Activated CD4-positive, CD25-positive, alpha-beta regulatory T cell (primary cell): ENCODE data around the gene KCNAB2.
"Not testable (repeated sequence)": the region's sequence is repeated elsewhere in the genome, so short reads cannot be mapped to it uniquely, and the experiment has no call there.

ENCODE experiments used
- DNase-seq, 4 experiments: peaks; one replicate each; lab custom pipeline; 2025; lab: John Stamatoyannopoulos, UW

KCNAB2 gene

GRCh38 chr1:6010554-6010953 lies 35.1 kb upstream of the KCNAB2 start:
- no peak for DNase-seq

GRCh38 chr1:6011161-6011945 lies 34.3 kb upstream of the KCNAB2 start:
- DNase-seq = no peak

- DNase-seq = no peak
Observed at GRCh38 chr1:6011946-6012258, 33.8 kb upstream of the KCNAB2 start.

GRCh38 chr1:6012529-6013318 lies 33.0 kb upstream of the KCNAB2 start:
- no peak for DNase-seq

- DNase-seq = no peak
Observed at GRCh38 chr1:6013491-6013890, 32.2 kb upstream of the KCNAB2 start.

- no peak for DNase-seq
Observed at GRCh38 chr1:6014130-6014999, 31.3 kb upstream of the KCNAB2 start.

- DNase-seq = no peak
Observed at GRCh38 chr1:6016191-6016865, 29.4 kb upstream of the KCNAB2 start.

- not testable (repeated sequence) for DNase-seq
Observed at GRCh38 chr1:6017654-6018053, 28.0 kb upstream of the KCNAB2 start.

GRCh38 chr1:6019166-6019845 lies 26.4 kb upstream of the KCNAB2 start:
- no peak for DNase-seq

GRCh38 chr1:6022193-6022592 lies 23.5 kb upstream of the KCNAB2 start:
- no peak for DNase-seq

GRCh38 chr1:6023346-6023745 lies 22.3 kb upstream of the KCNAB2 start:
- no peak for DNase-seq

GRCh38 chr1:6024376-6024775 lies 21.3 kb upstream of the KCNAB2 start:
- no peak for DNase-seq

- no peak for DNase-seq
Observed at GRCh38 chr1:6025269-6026094, 20.2 kb upstream of the KCNAB2 start.

- DNase-seq = peak; percentile 79 to 94 (median 88)
Observed at GRCh38 chr1:6026095-6026809, 19.4 kb upstream of the KCNAB2 start.

- no peak for DNase-seq
Observed at GRCh38 chr1:6027591-6027990, 18.1 kb upstream of the KCNAB2 start.

- DNase-seq = peak in 3 of 4 experiments; percentile 35 to 48 (median 39)
Observed at GRCh38 chr1:6028042-6028850, 17.4 kb upstream of the KCNAB2 start.

GRCh38 chr1:6029351-6029750 lies 16.3 kb upstream of the KCNAB2 start:
- no peak for DNase-seq

- DNase-seq = no peak
Observed at GRCh38 chr1:6030132-6030531, 15.6 kb upstream of the KCNAB2 start.
